Keratinocyte (primary cell): ENCODE results near the gene ITGA6. TPM values are rescaled to one million over a fixed set of nuclear protein-coding genes. Genes with fewer than 3 reads are reported as not detected.
A peak's percentile ranks its signal among the peaks of the same experiment; 100 is the strongest.

Experiments
- DNase-seq: peaks from one replicate; pipeline ENCODE4 v3.0.0-alpha.2; 2011; ENCODE audit warnings: low read depth, missing footprints, low spot score
- FAIRE-seq: peaks from 2 replicates; lab custom pipeline; 2011; peaks lifted over from hg19 to GRCh38; lab: Jason Lieb, UNC
- H2AFZ ChIP-seq: 2 replicates; pipeline ENCODE4 v1.6.0; 2012; ENCODE audit warnings: low read length, control low read depth, inconsistent platforms; ENCODE audit not compliant: control insufficient read depth
- H3K27ac ChIP-seq: 2 replicates; pipeline ENCODE4 v1.5.1; 2011; ENCODE audit warnings: low read length; ENCODE audit not compliant: control insufficient read depth, insufficient read depth
- H3K27me3 ChIP-seq: 3 replicates; pipeline ENCODE4 v1.6.0; 2011; ENCODE audit warnings: low read length; ENCODE audit not compliant: control insufficient read depth, insufficient read depth; ENCODE audit errors: extremely low read depth
- H3K36me3 ChIP-seq, 2 experiments: 2 replicates in 1 of 2; 3 replicates in 1 of 2; pipeline ENCODE4 v1.5.1; 2011; ENCODE audit warnings: low read length in 2 of 2, mild to moderate bottlenecking in 1 of 2; ENCODE audit not compliant: control insufficient read depth in 2 of 2, insufficient read depth in 2 of 2; ENCODE audit errors: extremely low read depth in 1 of 2
- H3K4me1 ChIP-seq: 3 replicates; pipeline ENCODE4 v1.5.1; 2011; ENCODE audit warnings: low read length; ENCODE audit not compliant: control insufficient read depth, insufficient read depth; ENCODE audit errors: extremely low read depth
- H3K4me2 ChIP-seq: 3 replicates; pipeline ENCODE4 v1.6.0; 2011; ENCODE audit warnings: low read depth, low read length; ENCODE audit not compliant: control insufficient read depth, insufficient read depth; ENCODE audit errors: extremely low read depth
- H3K4me3 ChIP-seq, 3 experiments: fragments of 200-600 bp in 1 of 3; sonication (generic) in 1 of 3; 2 replicates in 2 of 3; 3 replicates in 1 of 3; pipeline ENCODE4 v1.5.1; 2011 to 2016; ENCODE audit warnings: low read length in 3 of 3, mild to moderate bottlenecking in 3 of 3, control low read depth in 2 of 3, inconsistent platforms in 1 of 3, low read depth in 1 of 3, mixed read lengths in 1 of 3, mixed run types in 1 of 3, moderate library complexity in 1 of 3; ENCODE audit not compliant: control insufficient read depth in 2 of 3, insufficient read depth in 2 of 3; ENCODE audit errors: extremely low read depth in 1 of 3
- H3K79me2 ChIP-seq: 2 replicates; pipeline ENCODE4 v1.6.0; 2012; ENCODE audit warnings: low read length; ENCODE audit not compliant: control insufficient read depth, insufficient read depth
- H3K9ac ChIP-seq: 3 replicates; pipeline ENCODE4 v1.6.0; 2011; ENCODE audit warnings: low read length; ENCODE audit not compliant: control insufficient read depth, insufficient read depth; ENCODE audit errors: extremely low read depth
- H3K9me1 ChIP-seq: 3 replicates; pipeline ENCODE4 v1.6.0; 2011; ENCODE audit warnings: low read length; ENCODE audit not compliant: control insufficient read depth, insufficient read depth; ENCODE audit errors: extremely low read depth
- H3K9me3 ChIP-seq: 2 replicates; pipeline ENCODE4 v1.5.1; 2012; ENCODE audit warnings: low read depth, low read length; ENCODE audit not compliant: control insufficient read depth
- H4K20me1 ChIP-seq: 3 replicates; pipeline ENCODE4 v1.6.0; 2011; ENCODE audit warnings: low read length; ENCODE audit not compliant: control insufficient read depth, insufficient read depth; ENCODE audit errors: extremely low read depth
- CTCF ChIP-seq, 3 experiments: IDR thresholded peaks in 1 of 3; conservative IDR thresholded peaks in 1 of 3; optimal IDR thresholded peaks in 1 of 3; 2 replicates in 2 of 3; 3 replicates in 1 of 3; pipeline versions ENCODE3 to v1.5.1; 2011; ENCODE audit warnings: low read length in 3 of 3, mild to moderate bottlenecking in 3 of 3, moderate library complexity in 2 of 3, control low read depth in 1 of 3, inconsistent platforms in 1 of 3; ENCODE audit not compliant: insufficient read depth in 2 of 3; ENCODE audit errors: extremely low read depth in 1 of 3
- EZH2 ChIP-seq: IDR thresholded peaks from one replicate; pipeline ENCODE4 v1.6.1; 2012; ENCODE audit warnings: inconsistent platforms, mild to moderate bottlenecking, low read length, moderate library complexity
- dilution Hi-C: fragments of 300-500 bp; cut with MboI; formaldehyde crosslinking; loops from one replicate; pipeline ENCODE4 v1.7.0; 2020; ENCODE audit warnings: low sequenced_read_pairs; ENCODE audit not compliant: extremely low pct_ligation_motif_present
- polyA minus RNA-seq, 3 experiments: library from RNA; depleted of rRNA, polyadenylated mRNA; stranded (reverse); fragments of >200 nt; gene quantifications; 1 replicate in 1 of 3; 2 replicates in 1 of 3; 3 replicates in 1 of 3; pipeline ENCODE4 v1.2.3, GENCODE V29; 2011
- polyA plus RNA-seq, 5 experiments: library from polyadenylated mRNA; depleted of rRNA in 3 of 5; stranded (reverse) in 3 of 5; stranded (forward) in 1 of 5; unstranded in 1 of 5; fragments of >200 nt; gene quantifications; 1 replicate in 1 of 5; 2 replicates in 3 of 5; 3 replicates in 1 of 5; pipeline versions ENCODE4 v1.2.1 to v1.2.3, GENCODE V29; 2011 to 2012; ENCODE audit warnings: missing spikeins in 2 of 5, low read depth in 1 of 5, low replicate concordance in 1 of 5

ITGA6 gene
- polyA plus RNA-seq, result 258 to 441 TPM (median 273 TPM) in 3 replicates
- polyA plus RNA-seq (2011; ENCODE audit: low read depth), result 360 TPM
- polyA plus RNA-seq (2011; cell fraction: cytosol; rRNA removed), result 148 and 205 TPM in 2 replicates
- polyA plus RNA-seq (2011; cell fraction: nucleus; rRNA removed), result 661 and 820 TPM in 2 replicates
- polyA plus RNA-seq (2012; ENCODE audit: low replicate concordance), result 169 and 660 TPM in 2 replicates
- 374 to 691 TPM (median 492 TPM) in 3 replicates for polyA minus RNA-seq
- polyA minus RNA-seq (2011; cell fraction: cytosol; rRNA and poly(A)+ RNA removed), result 252 TPM
- 750 and 1,558 TPM in 2 replicates for polyA minus RNA-seq (2011; cell fraction: nucleus; rRNA and poly(A)+ RNA removed)

GRCh38 chr2:172427256-172427989, at the start of gene ITGA6:
Gene ITGA6, plus strand, starts transcription at chr2:172427586.
- H3K4me2 ChIP-seq, result peak within 1 kb of the TSS; percentile 89
- no peaks in the 10 kb centered on the region for H3K9me3 ChIP-seq
- peak within 1 kb of the TSS; percentile 89 for H3K9ac ChIP-seq
- peak within 1 kb of the TSS; percentile 59 to 98 (median 84) for H3K4me3 ChIP-seq
- peaks cover 8% of the 10 kb centered on the region for H4K20me1 ChIP-seq
- DNase-seq, result no peak
- FAIRE-seq, result no peak
- TF ChIP-seq CTCF (optimal IDR thresholded peaks at IDR 0.05 in 1 of 3, IDR thresholded peaks at IDR 0.05 in 1 of 3, conservative IDR thresholded peaks at IDR 0.05 in 1 of 3; ENCODE audit: extremely low read depth in 1 of 3, insufficient read depth in 2 of 3, low read length in 3 of 3), result peak in 1 of 3 experiments; percentile 41
- TF ChIP-seq EZH2, result no peak
- H3K27me3 ChIP-seq, result no peaks in the 10 kb centered on the region
- H2AFZ ChIP-seq, result peak within 1 kb of the TSS; percentile 68
- H3K36me3 ChIP-seq, result peaks cover 0 to 22% of the 10 kb centered on the region in 2 experiments
- peak within 1 kb of the TSS; percentile 78 for H3K27ac ChIP-seq
- peaks cover 22% of the 10 kb centered on the region for H3K4me1 ChIP-seq
- peaks cover 51% of the 10 kb centered on the region for H3K79me2 ChIP-seq
- dilution Hi-C loops, result no loop called here
- H3K9me1 ChIP-seq, result peaks cover 2% of the 10 kb centered on the region

GRCh38 chr2:172380436-172381274, 46.7 kb upstream of the ITGA6 start:
- H3K9ac ChIP-seq, result no peak overlapping the region
- no peaks in the 10 kb centered on the region for H3K36me3 ChIP-seq
- no peaks in the 10 kb centered on the region for H3K4me1 ChIP-seq
- no peak for TF ChIP-seq EZH2
- TF ChIP-seq CTCF (optimal IDR thresholded peaks at IDR 0.05 in 1 of 3, IDR thresholded peaks at IDR 0.05 in 1 of 3, conservative IDR thresholded peaks at IDR 0.05 in 1 of 3; ENCODE audit: extremely low read depth in 1 of 3, insufficient read depth in 2 of 3, low read length in 3 of 3), result no peak
- no peaks in the 10 kb centered on the region for H3K9me1 ChIP-seq
- H3K4me3 ChIP-seq, result no peak overlapping the region
- no peak overlapping the region for H3K4me2 ChIP-seq
- no peak overlapping the region for H2AFZ ChIP-seq
- H3K79me2 ChIP-seq, result no peaks in the 10 kb centered on the region
- H3K27me3 ChIP-seq, result no peaks in the 10 kb centered on the region
- DNase-seq, result no peak
- H3K9me3 ChIP-seq, result peaks cover 2% of the 10 kb centered on the region
- FAIRE-seq, result no peak
- H4K20me1 ChIP-seq, result no peaks in the 10 kb centered on the region
- dilution Hi-C loops, result no loop called here
- no peak overlapping the region for H3K27ac ChIP-seq
